Right lobe of liver (tissue), 4 donors: ENCODE results near the gene FLOT1.

Experiments used
- CTCF ChIP-seq, 4 donors: fragments of 200-600 bp in 3 of 4; fragments of 450-650 bp in 1 of 4; IDR thresholded peaks; one replicate each; pipeline versions ENCODE4 v1.5.1 to v1.8.0; 2016 to 2022; ENCODE audit warnings: antibody characterized with exemption in 4 of 4, mild to moderate bottlenecking in 2 of 4
- POLR2A ChIP-seq: fragments of 450-650 bp; IDR thresholded peaks from one replicate; pipeline ENCODE4 v1.6.1; 2017; ENCODE audit warnings: antibody characterized with exemption, mild to moderate bottlenecking
- donor health status: DM: no; HTN: no; CAD: no.
- donor health status: DM: no; HTN: no; CAD: no.
- donor health status: DM: no; HTN: yes; CAD: no.

- TF ChIP-seq POLR2A (no peak), CTCF (IDR thresholded peaks at IDR 0.05) (no peak)
Measured at GRCh38 chr6:30763155-30763617, 20.7 kb upstream of the FLOT1 start.
